Immature natural killer cell (primary cell): ENCODE measurements around the gene HLA-DQA1. TPM values are rescaled to one million over a fixed set of nuclear protein-coding genes. Genes with fewer than 3 reads are reported as not detected.

Experiments
- DNase-seq, 3 donors: peaks; one replicate each; pipeline ENCODE4 v3.0.0; 2022; ENCODE audit warnings: mixed read lengths in 1 of 3
- H3K27ac Mint-ChIP-seq, 6 donors: one replicate each; pipeline ENCODE4 v1.8.0; 2020; ENCODE audit warnings: mixed read lengths in 6 of 6, mild to moderate bottlenecking in 5 of 6, inconsistent platforms in 4 of 6, moderate library complexity in 3 of 6
- H3K27me3 Mint-ChIP-seq, 3 donors: one replicate each; pipeline ENCODE4 v1.8.0; 2020 to 2021; ENCODE audit warnings: low read depth in 3 of 3, mild to moderate bottlenecking in 3 of 3, mixed read lengths in 3 of 3, moderate library complexity in 3 of 3, inconsistent platforms in 1 of 3
- H3K36me3 Mint-ChIP-seq, 3 donors: one replicate each; pipeline ENCODE4 v1.8.0; 2020; ENCODE audit warnings: mixed read lengths in 3 of 3, inconsistent platforms in 2 of 3, mild to moderate bottlenecking in 2 of 3
- H3K4me1 Mint-ChIP-seq, 2 donors: one replicate each; pipeline ENCODE4 v1.8.0; 2020; ENCODE audit warnings: inconsistent platforms in 2 of 2, mild to moderate bottlenecking in 2 of 2, mixed read lengths in 2 of 2, moderate library complexity in 1 of 2
- H3K4me3 Mint-ChIP-seq, 5 donors: one replicate each; pipeline ENCODE4 v1.8.0; 2020; ENCODE audit warnings: mild to moderate bottlenecking in 5 of 5, mixed read lengths in 5 of 5, inconsistent platforms in 3 of 5, moderate library complexity in 3 of 5
- H3K9me3 Mint-ChIP-seq, 6 donors: one replicate each; pipeline ENCODE4 v1.8.0; 2020; ENCODE audit warnings: mild to moderate bottlenecking in 6 of 6, mixed read lengths in 6 of 6, inconsistent platforms in 4 of 6, moderate library complexity in 3 of 6
- polyA plus RNA-seq, 3 donors: library from polyadenylated mRNA; unstranded; fragments of 300-500 nt; fragmentation: Illumina TruSeq; gene quantifications; one replicate each; pipeline ENCODE4 v1.2.3, GENCODE V29; 2021

The HLA-DQA1 gene
- polyA plus RNA-seq, 3 donors from 2014 or later, result 1.8 to 53.1 (median 10.3) TPM

GRCh38 chr6:32609731-32610640 is 27.2 kb upstream of the HLA-DQA1 start:
- Mint-ChIP-seq H3K36me3 (no peaks in the 10 kb centered on the region), H3K4me3 (no peak overlapping the region), H3K4me1 (no peaks in the 10 kb centered on the region), H3K27me3 (peaks cover 0 to 4% (median 0%) of the 10 kb centered on the region in 3 donors), H3K9me3 (no peaks in the 10 kb centered on the region), H3K27ac (peak overlapping the region in 1 of 6 donors; percentile 81)
- peak; percentile 64 to 78 (median 68) for DNase-seq

- Mint-ChIP-seq H3K27me3 (peaks cover 0 to 4% (median 0%) of the 10 kb centered on the region in 3 donors), H3K36me3 (no peaks in the 10 kb centered on the region), H3K27ac (peak overlapping the region in 4 of 6 donors; percentile 56 to 81 (median 68)), H3K9me3 (no peaks in the 10 kb centered on the region), H3K4me1 (peaks cover 0 to 1% of the 10 kb centered on the region in 2 donors), H3K4me3 (no peak overlapping the region)
- DNase-seq, result no peak
Measured at GRCh38 chr6:32610682-32611296, 26.4 kb upstream of the HLA-DQA1 start.

- Mint-ChIP-seq H3K27me3 (peaks cover 0 to 3% (median 0%) of the 10 kb centered on the region in 3 donors), H3K36me3 (peaks cover 0 to 4% (median 0%) of the 10 kb centered on the region in 3 donors), H3K27ac (no peak overlapping the region), H3K9me3 (peaks cover 0 to 4% (median 1%) of the 10 kb centered on the region in 6 donors), H3K4me1 (peaks cover 5 to 9% of the 10 kb centered on the region in 2 donors), H3K4me3 (no peak overlapping the region)
- no peak for DNase-seq
Measured at GRCh38 chr6:32613475-32613874, 23.7 kb upstream of the HLA-DQA1 start.

- H3K4me3 Mint-ChIP-seq, result no peak overlapping the region
- H3K9me3 Mint-ChIP-seq, result peaks cover 0 to 4% (median 1%) of the 10 kb centered on the region in 6 donors
- peaks cover 5 to 9% of the 10 kb centered on the region in 2 donors for H3K4me1 Mint-ChIP-seq
- no peak overlapping the region for H3K27ac Mint-ChIP-seq
- peaks cover 0 to 3% (median 3%) of the 10 kb centered on the region in 3 donors for H3K27me3 Mint-ChIP-seq
- no peak for DNase-seq
- H3K36me3 Mint-ChIP-seq, result peaks cover 0 to 4% (median 0%) of the 10 kb centered on the region in 3 donors
Measured at GRCh38 chr6:32614366-32615081, 22.7 kb upstream of the HLA-DQA1 start.

GRCh38 chr6:32615885-32616532 is 21.2 kb upstream of the HLA-DQA1 start:
- Mint-ChIP-seq H3K36me3 (peaks cover 0 to 4% (median 0%) of the 10 kb centered on the region in 3 donors), H3K4me3 (no peak overlapping the region), H3K4me1 (peaks cover 5 to 10% of the 10 kb centered on the region in 2 donors), H3K27me3 (peaks cover 0 to 3% (median 3%) of the 10 kb centered on the region in 3 donors), H3K9me3 (peaks cover 0 to 4% (median 1%) of the 10 kb centered on the region in 6 donors), H3K27ac (peak overlapping the region in 1 of 6 donors; percentile 17)
- DNase-seq, result no peak

GRCh38 chr6:32617751-32618150 is 19.5 kb upstream of the HLA-DQA1 start:
- peaks cover 0 to 4% (median 0%) of the 10 kb centered on the region in 3 donors for H3K36me3 Mint-ChIP-seq
- no peak for DNase-seq
- H3K4me3 Mint-ChIP-seq, result no peak overlapping the region
- H3K27me3 Mint-ChIP-seq, result peaks cover under 1 to 4% (median 2%) of the 10 kb centered on the region in 3 donors
- no peak overlapping the region for H3K27ac Mint-ChIP-seq
- peaks cover 18 to 25% of the 10 kb centered on the region in 2 donors for H3K4me1 Mint-ChIP-seq
- peaks cover 0 to 4% (median 1%) of the 10 kb centered on the region in 6 donors for H3K9me3 Mint-ChIP-seq

GRCh38 chr6:32621372-32621771 is 15.8 kb upstream of the HLA-DQA1 start:
- Mint-ChIP-seq H3K4me3 (peak overlapping the region in 1 of 5 donors; percentile 32), H3K36me3 (peaks cover 0 to 4% (median 0%) of the 10 kb centered on the region in 3 donors), H3K9me3 (peaks cover 0 to 4% (median 1%) of the 10 kb centered on the region in 6 donors), H3K27ac (peak overlapping the region in 5 of 6 donors; percentile 14 to 95 (median 55)), H3K4me1 (peaks cover 34 to 38% of the 10 kb centered on the region in 2 donors), H3K27me3 (peaks cover 5 to 8% (median 6%) of the 10 kb centered on the region in 3 donors)
- DNase-seq, result no peak

- DNase-seq, result peak; percentile 90 to 92 (median 91)
- Mint-ChIP-seq H3K36me3 (peaks cover 0 to 4% (median 0%) of the 10 kb centered on the region in 3 donors), H3K4me1 (peaks cover 36 to 41% of the 10 kb centered on the region in 2 donors), H3K27me3 (peaks cover 5 to 8% (median 6%) of the 10 kb centered on the region in 3 donors), H3K9me3 (peaks cover 0 to 4% (median 1%) of the 10 kb centered on the region in 6 donors), H3K4me3 (peak overlapping the region; percentile 49 to 79 (median 68)), H3K27ac (peak overlapping the region; percentile 94 to 99 (median 96))
Measured at GRCh38 chr6:32622545-32623401, 14.4 kb upstream of the HLA-DQA1 start.

GRCh38 chr6:32623693-32624092 is 13.5 kb upstream of the HLA-DQA1 start:
- Mint-ChIP-seq H3K36me3 (no peaks in the 10 kb centered on the region), H3K27ac (peak overlapping the region; percentile 94 to 99 (median 96)), H3K27me3 (peaks cover 5 to 6% (median 6%) of the 10 kb centered on the region in 3 donors), H3K4me3 (peak overlapping the region in 4 of 5 donors; percentile 31 to 72 (median 63)), H3K4me1 (peaks cover 40 to 46% of the 10 kb centered on the region in 2 donors), H3K9me3 (no peaks in the 10 kb centered on the region)
- DNase-seq, result peak in 2 of 3 donors; percentile 26 to 28

GRCh38 chr6:32624565-32624964 is 12.6 kb upstream of the HLA-DQA1 start:
- H3K4me1 Mint-ChIP-seq, result peaks cover 40 to 46% of the 10 kb centered on the region in 2 donors
- peak overlapping the region in 5 of 6 donors; percentile 24 to 96 (median 95) for H3K27ac Mint-ChIP-seq
- no peaks in the 10 kb centered on the region for H3K36me3 Mint-ChIP-seq
- peaks cover 5 to 6% (median 5%) of the 10 kb centered on the region in 3 donors for H3K27me3 Mint-ChIP-seq
- no peaks in the 10 kb centered on the region for H3K9me3 Mint-ChIP-seq
- H3K4me3 Mint-ChIP-seq, result peak overlapping the region in 1 of 5 donors; percentile 60
- DNase-seq, result no peak

GRCh38 chr6:32625137-32625536 is 12.1 kb upstream of the HLA-DQA1 start:
- H3K9me3 Mint-ChIP-seq, result no peaks in the 10 kb centered on the region
- H3K27ac Mint-ChIP-seq, result peak overlapping the region in 4 of 6 donors; percentile 8 to 89 (median 54)
- peak overlapping the region in 2 of 5 donors; percentile 20 to 24 for H3K4me3 Mint-ChIP-seq
- peaks cover 5 to 9% (median 5%) of the 10 kb centered on the region in 3 donors for H3K27me3 Mint-ChIP-seq
- H3K36me3 Mint-ChIP-seq, result no peaks in the 10 kb centered on the region
- peaks cover 40 to 46% of the 10 kb centered on the region in 2 donors for H3K4me1 Mint-ChIP-seq
- DNase-seq, result no peak

- Mint-ChIP-seq H3K9me3 (no peaks in the 10 kb centered on the region), H3K27me3 (peaks cover 3 to 11% (median 4%) of the 10 kb centered on the region in 3 donors), H3K4me1 (peaks cover 30 to 38% of the 10 kb centered on the region in 2 donors), H3K36me3 (no peaks in the 10 kb centered on the region), H3K4me3 (no peak overlapping the region), H3K27ac (peak overlapping the region in 1 of 6 donors; percentile 30)
- DNase-seq, result no peak
Measured at GRCh38 chr6:32627249-32627648, 10.0 kb upstream of the HLA-DQA1 start.
